Gastroesophageal sphincter (tissue), 3 donors: Measurements from ENCODE around the gene EPM2A.

Experiments used
- CTCF ChIP-seq, 4 experiments: fragments of 200-600 bp in 2 of 4; fragments of 450-650 bp in 2 of 4; sonication (generic) in 1 of 4; IDR thresholded peaks; one replicate each; pipeline ENCODE4 v1.5.1; 2017 to 2019; ENCODE audit warnings: antibody characterized with exemption in 4 of 4, mild to moderate bottlenecking in 2 of 4, moderate library complexity in 2 of 4
- EP300 ChIP-seq: sonication (generic); formaldehyde crosslinking; IDR thresholded peaks from one replicate; pipeline ENCODE4 v1.6.1; 2017; ENCODE audit warnings: antibody characterized with exemption, mild to moderate bottlenecking
- POLR2A ChIP-seq, 2 donors: fragments of 450-650 bp; IDR thresholded peaks; one replicate each; pipeline ENCODE4 v1.6.1; 2017; ENCODE audit warnings: antibody characterized with exemption in 2 of 2, mild to moderate bottlenecking in 2 of 2, moderate library complexity in 1 of 2

GRCh38 chr6:145763742-145764141, 28.4 kb upstream of the EPM2A start:
- TF ChIP-seq EP300 (no peak), CTCF (IDR thresholded peaks at IDR 0.05) (no peak), POLR2A (IDR thresholded peaks at IDR 0.05) (no peak)
